Stromal cell of bone marrow (primary cell): ENCODE measurements around the gene FADS6.
A peak's percentile ranks its signal among the peaks of the same experiment; 100 is the strongest.

Experiments
- DNase-seq: peaks from one replicate; pipeline ENCODE4 v3.0.0-alpha.2; 2012; ENCODE audit warnings: low read depth

Gene FADS6

DNA sequence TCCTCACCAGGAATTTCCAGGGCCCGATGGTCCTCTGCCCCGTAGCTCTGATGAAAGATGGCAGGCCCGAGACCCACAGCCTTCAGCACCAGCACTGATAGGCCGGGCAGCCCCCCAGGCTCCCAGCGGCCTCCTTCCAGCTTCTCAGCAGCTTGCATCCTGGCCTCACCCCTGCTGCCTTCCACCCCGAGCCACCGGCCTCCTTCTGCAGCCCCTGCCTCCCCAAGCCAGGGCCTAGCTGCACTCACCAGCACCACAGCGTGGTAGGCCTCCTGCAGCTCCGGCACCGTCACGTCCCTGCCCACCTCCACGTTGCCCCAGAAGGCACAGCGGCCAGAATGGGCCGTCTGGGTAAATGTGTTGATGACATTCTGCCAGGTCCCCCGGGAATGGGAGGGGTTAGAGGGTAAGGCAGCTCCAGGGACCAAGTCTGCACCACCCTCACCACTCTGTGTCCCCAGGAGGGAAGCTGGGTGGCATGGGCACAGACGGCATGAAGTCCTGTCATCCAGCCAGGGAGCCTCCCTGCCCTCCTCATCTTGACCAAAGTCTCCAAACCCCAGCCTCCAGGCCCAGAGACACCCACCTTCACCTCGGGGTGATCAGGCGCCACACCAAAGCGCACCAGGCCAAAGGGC lies 27.1 kb downstream of the FADS6 start:
- no peak for DNase-seq

DNA sequence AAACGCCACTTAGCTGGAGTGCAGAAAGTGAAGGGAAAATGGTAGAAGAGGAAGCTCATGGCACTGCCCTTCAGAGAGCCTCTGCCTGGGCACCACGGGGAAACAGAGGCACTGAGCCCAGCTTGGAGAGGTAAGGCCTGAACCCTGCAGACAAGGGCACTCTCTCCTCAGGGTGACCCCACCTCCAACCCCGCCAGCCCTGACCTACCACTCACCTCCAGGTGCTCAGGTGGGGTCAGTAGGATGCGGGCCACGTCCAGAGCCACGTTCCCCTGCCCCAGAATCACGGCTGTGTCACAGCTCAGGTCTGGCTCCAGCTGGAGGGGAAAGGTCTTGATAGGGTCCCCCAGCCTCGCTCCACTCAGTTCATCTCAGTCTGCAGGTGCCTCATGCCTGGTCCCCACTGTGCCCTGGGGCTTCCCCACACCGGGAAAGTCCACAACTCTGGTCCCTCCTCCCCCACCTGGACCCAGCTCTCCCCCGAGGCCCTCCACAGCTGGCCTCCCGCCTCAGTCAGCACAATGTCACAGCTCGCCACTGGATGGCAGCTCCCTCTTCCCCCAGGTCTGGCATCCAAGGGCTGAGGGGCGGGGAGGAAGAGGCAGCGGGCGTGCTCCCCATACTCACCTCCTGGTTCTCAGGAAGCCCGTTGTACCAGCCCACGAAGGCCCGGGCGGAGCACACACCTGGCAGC lies 27.8 kb downstream of the FADS6 start:
- DNase-seq = no peak

DNA sequence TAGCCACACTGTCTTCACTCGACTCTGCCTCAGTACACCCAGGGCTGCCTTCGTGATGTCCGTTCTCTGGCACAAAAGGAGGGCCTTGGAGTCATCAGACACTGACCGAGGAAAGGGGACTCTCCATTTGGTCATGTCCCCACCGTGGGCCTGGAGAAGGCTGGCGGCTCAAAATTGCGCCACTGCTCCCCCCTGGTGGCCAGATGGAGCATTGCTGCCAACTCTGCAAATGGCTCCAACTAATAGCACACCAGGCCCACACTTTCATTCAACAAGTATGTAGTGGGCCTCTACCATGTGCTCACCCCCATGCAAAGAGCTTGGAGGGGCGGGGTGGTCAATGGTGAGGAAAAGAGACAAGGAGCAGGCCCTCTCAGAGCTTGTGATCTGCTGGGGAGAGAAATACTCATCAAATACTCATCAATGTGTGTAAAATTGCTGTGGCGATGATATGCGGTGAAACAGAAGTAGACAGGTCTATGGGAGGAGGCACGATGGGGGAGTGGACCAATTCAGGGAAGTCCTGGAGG lies 28.5 kb downstream of the FADS6 start:
- DNase-seq = peak; percentile 21

DNA sequence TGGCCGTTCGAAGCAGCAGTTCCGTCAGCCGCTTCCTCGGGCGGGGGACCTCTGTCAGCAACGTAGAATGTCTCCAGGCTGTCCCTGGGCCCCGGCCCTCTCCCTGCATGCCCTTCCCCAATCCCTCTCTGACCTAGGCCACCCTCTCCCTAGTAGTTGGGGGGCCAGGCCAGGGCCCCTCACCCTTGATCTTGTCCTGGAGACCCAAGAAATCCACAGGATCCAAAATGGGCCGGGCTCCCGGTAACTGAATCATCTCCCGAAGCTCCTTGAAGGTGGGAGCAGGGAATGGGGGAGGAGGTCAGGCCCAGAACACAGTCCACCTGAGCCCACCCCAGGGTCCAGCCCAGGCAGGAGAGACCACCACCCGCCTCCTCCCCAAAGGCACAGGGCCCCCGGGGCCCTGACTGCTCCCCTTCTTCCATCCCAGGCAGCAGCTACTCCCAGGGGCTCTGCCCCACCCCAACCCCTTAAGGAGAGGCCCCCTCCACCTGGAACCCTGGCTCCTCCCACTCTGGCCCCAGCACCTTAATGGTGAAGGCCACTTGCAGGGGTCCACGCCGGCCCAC lies 29.1 kb downstream of the FADS6 start:
- no peak for DNase-seq

- no peak for DNase-seq
Observed at GRCh38 chr17:74863420-74864296, 29.8 kb downstream of the FADS6 start.

GRCh38 chr17:74862919-74863318 lies 30.5 kb downstream of the FADS6 start:
- no peak for DNase-seq

GRCh38 chr17:74862108-74862901 lies 31.1 kb downstream of the FADS6 start:
- no peak for DNase-seq

- DNase-seq = no peak
Observed at GRCh38 chr17:74861662-74862107, 31.7 kb downstream of the FADS6 start.

DNA sequence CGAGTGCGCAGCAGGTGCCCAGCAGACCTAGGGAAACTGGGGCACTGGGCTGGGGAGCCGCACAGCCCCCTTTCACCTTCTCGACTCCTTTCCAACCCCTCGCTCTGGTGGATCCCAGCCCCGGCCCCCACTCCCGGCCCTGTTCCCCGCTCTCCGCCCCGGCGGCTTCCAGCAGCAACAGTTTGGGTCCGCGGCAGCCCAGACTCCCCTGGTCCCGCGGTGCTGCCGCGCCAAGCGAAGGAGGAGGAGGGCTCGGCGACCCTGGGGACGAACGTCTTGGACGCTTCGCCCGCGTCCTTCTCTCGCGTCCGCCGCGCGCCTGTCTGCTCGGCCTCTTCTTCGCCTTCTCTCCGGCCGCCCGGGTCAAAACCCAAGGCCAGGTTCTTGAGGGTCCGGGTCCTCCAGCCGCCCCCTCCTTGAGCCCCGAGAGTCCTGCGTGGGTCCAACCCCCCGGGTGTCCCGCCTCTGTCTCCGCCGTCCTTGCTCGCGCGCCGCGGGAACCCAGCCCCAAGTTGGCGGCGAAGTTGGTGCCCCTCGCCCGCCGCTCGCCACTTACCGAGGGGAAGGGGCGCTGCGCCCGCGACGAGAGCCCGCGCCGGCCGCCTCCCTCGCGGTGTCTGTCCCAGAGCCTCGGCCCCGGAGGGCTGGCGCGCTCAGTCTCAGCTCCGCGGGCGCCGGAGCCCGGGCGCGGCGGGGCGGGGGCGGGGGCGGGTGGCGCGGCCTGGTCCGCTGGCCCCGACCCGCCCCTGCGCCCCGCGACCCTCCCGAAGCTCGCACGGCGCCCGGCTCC lies 32.4 kb downstream of the FADS6 start:
- DNase-seq = no peak

DNA sequence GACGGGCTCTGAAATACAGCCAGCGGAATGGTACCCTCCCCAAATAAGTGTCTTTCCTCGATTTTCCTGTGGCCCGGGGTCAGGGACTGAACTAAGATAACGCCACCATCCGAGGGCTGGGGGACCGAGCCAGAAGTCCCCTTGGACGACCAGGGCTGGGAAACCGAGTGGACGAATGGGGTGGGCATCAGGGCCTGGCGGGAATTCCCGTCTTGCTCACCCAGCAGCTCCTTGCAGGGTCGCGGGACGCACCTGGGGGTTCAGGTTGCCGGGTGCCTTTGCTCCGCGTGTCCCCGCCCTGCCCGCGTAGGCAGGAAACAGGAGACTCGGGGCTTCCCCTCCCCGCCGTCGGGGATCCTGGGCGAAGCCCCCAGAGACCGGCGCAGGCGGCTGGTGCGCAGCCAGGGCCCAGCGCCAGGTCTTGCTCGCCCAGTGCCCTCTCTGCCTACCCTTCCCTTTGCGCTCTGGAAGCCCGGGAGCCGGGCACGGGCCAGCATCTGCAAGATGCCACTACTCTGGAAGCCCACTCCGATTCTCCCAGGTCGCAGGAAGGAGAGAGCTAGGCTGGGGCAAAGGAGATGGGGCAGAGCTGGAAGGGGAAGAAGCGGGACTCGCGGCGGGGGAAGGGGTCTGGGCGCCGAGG lies 33.1 kb downstream of the FADS6 start:
- no peak for DNase-seq

GRCh38 chr17:74859459-74860228 lies 33.8 kb downstream of the FADS6 start, which contains the start of gene GRIN2C:
TSS of gene GRIN2C (minus strand) at chr17:74859885. CDS start at chr17:74855092, 4,793 bp downstream.
- DNase-seq = no peak

DNA sequence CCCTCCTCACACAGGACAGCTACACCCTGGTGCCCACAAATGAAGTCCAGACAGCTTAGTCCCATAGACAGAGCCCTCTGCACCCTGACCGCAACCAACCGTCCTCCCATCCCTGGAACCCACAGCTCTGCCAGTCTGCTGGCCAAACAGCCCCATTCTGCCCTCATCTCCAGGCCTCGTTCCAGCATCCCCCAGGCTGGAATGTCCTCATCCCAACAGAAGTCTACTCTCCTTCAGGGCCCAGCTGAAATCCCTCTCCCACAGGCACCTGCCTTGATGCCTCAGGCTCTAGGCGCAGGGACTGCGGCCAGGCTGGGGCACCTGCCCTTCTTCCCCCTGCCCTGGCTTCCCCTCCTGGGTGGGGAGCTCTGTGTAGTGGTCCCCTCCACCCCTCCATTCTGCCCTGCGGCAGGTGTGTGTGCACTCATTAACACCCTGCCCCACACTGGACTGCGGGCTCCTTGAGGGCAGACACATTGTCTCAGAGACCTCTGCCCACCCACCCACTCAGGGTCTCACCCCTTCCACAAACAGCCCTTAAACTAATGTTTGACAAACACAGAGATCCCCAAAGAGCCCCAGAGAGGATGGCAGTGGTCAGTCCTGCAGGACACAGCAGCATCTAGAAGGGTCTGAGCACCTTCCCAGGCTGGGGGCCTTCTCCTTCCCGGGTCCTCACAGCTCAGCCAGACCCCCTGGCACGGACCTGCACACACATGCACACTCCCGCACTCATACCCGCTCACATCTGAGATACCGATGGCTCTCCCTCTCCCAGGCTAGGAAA lies 34.6 kb downstream of the FADS6 start:
- DNase-seq = no peak

DNA sequence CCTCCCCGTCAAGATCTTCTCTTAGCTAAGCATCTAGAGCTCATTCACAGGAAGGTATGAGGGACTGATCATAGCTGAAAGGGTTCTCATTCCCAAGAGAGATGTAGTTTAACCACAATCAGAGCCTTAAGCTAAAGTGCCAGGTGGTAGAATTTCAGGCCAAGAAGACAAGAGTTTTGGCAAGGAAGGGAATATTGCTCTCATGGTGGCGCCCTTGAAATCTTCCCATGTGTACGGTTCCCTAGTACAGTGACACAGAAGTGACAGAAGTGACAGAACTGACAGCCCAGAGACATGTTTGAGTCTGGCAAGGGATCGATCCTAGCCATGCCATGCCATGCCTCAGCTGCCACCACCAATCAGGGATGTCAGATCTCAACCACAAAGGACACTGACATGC lies 36.2 kb downstream of the FADS6 start:
- DNase-seq = no peak

DNA sequence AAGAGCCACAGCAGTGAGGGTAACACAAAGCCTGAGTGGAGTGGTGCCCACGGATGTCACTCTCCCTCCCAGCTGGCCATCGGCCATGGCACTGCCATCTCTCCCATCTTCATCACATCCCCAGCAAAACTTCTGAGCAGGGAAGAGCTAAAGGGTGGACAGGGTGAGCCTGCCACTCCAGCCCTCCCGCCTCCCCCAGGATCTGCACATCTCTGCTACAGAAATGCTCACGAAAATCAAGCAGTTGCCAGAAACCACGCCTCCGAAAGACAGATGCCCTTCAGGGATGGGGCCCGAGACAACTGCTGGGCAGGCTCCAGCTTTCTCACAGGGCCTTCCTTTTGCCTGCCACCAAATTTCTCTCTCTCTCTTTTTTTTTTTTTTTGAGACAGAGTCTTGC lies 37.3 kb downstream of the FADS6 start:
- DNase-seq = no peak

DNA sequence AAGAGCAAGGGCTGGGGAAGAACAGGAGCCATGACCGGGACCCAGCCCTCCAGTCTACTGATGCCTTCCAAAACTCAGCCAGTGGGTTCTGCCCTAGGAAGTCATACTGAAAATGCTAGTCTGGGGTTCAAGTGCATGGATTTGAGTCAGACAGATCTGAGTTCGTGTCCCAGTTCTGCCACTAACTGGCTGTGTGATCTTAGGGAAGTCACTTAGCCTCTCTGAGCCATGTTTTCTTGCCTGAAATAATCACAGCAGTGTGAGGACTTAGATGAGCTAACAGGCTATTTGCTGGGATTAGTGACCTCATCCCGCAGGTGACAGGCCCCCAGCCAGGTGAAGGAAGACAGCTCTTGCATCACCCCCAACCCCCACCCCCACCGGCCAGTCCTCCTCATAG lies 38.1 kb downstream of the FADS6 start:
- DNase-seq = no peak

GRCh38 chr17:74854792-74855191 lies 38.6 kb downstream of the FADS6 start:
- no peak for DNase-seq

GRCh38 chr17:74853669-74854068 lies 39.8 kb downstream of the FADS6 start:
- DNase-seq = no peak

DNA sequence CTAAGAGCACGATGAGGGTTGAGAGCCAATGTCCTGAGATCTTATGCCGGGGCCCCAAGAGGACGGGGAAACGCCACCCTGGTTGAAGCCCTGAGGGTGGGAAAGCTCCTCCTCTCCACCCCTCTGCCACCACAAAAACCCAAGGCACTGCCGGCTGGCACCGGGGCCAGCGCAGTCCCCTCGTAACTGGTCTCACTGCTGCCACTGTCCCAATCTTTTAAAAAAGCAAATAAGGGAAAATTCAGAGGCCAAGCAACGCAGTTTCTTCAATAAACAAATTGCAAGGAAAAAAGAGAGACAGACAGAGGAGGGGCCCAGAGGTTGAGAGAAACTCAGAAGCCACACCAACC lies 40.4 kb downstream of the FADS6 start:
- DNase-seq = no peak
